ENCODE data around the gene KL.

DNA sequence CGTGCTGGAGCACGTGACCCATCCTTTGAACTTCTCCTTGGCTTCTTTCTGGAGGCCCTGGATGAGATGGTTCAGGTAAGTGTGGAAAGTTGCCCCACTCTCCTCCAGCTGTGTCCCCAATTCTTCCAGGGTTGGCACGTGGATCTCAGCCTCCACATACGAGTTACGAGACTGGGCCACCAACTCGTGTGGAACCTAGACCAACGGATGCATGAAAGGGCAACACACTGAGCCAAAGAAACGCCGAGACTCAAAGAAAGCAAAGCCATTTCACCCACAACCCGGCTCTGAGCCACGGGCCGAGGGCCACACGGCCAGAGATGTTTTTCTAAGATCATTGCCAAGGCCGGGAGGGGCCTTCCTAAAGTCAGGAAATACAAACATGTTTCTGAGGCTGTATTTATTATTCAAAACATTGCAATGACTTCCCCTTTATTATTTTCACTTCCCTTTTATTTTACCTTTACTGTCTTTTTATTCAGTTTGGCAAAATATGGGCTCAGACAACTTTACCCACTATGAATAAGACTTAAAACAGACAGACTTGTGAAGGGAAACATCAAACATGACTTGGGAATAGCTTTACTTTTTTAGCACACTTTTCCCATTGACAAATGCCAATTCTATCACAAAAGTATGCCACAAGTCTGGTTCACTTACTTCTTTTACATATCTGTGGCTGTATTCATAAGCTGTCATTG is 94.6 kb downstream of the KL start:
- TF ChIP-seq, protein P1, sequence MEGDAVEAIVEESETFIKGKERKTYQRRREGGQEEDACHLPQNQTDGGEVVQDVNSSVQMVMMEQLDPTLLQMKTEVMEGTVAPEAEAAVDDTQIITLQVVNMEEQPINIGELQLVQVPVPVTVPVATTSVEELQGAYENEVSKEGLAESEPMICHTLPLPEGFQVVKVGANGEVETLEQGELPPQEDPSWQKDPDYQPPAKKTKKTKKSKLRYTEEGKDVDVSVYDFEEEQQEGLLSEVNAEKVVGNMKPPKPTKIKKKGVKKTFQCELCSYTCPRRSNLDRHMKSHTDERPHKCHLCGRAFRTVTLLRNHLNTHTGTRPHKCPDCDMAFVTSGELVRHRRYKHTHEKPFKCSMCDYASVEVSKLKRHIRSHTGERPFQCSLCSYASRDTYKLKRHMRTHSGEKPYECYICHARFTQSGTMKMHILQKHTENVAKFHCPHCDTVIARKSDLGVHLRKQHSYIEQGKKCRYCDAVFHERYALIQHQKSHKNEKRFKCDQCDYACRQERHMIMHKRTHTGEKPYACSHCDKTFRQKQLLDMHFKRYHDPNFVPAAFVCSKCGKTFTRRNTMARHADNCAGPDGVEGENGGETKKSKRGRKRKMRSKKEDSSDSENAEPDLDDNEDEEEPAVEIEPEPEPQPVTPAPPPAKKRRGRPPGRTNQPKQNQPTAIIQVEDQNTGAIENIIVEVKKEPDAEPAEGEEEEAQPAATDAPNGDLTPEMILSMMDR (IDR thresholded peaks at IDR 0.05), result no peak
- TF ChIP-seq POLR2A (IDR thresholded peaks at IDR 0.05), result no peak

Data from thyroid gland (tissue), 4 donors.